GM10266 (cell line): ENCODE measurements around the gene ALDH1L2.
"Not testable (repeated sequence)": the region's sequence is repeated elsewhere in the genome, so short reads cannot be mapped to it uniquely, and the experiment has no call there.

Experiments used
- DNase-seq: peaks from one replicate; pipeline ENCODE4 v3.0.0; 2012; ENCODE audit errors: extremely low spot score
- CTCF ChIP-seq: IDR thresholded peaks from 2 replicates; pipeline ENCODE4 v1.5.1; 2012; ENCODE audit warnings: mild to moderate bottlenecking, low read depth; ENCODE audit not compliant: control insufficient read depth, insufficient read depth; ENCODE audit errors: missing control alignments

ALDH1L2 gene

GRCh38 chr12:105100207-105100985 is 16.1 kb upstream of the ALDH1L2 start:
- no peak for DNase-seq
- TF ChIP-seq CTCF = no peak

DNA sequence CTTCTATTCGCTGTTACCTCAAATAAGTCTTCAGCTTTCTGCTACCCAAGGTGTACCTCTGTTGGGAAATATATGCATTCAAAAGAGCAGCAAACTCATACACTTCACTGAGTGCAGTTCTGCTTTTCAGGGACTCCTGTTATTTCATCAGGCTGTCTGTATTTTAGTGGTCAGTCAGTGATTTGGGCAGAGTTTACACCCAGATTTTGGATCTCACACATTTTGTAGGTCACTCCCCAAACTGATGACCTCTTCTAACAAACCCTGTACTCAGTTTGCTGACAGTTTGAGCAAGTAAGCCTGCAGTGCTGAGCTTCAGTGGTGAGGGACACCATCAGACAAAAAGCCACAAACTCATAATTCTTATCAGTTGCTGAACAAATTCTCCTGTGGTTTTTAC is 15.1 kb upstream of the ALDH1L2 start:
- DNase-seq = no peak
- no peak for TF ChIP-seq CTCF

GRCh38 chr12:105095338-105095737 is 11.1 kb upstream of the ALDH1L2 start:
- not testable (repeated sequence) for DNase-seq

DNA sequence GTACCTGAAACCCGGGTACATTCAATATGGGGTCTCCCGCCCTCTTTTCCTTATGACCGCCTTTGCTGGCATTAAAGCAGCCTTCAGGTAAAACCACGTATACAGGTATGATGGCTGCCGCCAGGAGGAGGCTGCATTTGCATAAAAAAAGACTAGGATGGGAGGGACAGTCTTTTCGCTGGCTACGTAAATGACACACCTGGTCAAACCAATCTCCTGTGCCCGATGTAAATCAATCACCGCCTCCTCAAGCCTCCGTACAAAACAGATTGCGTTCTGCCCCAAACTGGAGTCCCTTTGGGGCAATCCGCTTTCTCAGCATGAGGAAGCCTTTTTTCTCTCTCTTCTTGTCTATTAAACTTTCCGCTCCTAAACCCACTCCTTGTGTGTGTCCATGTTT is 8.1 kb upstream of the ALDH1L2 start:
- DNase-seq = no peak
- TF ChIP-seq CTCF = no peak

DNA sequence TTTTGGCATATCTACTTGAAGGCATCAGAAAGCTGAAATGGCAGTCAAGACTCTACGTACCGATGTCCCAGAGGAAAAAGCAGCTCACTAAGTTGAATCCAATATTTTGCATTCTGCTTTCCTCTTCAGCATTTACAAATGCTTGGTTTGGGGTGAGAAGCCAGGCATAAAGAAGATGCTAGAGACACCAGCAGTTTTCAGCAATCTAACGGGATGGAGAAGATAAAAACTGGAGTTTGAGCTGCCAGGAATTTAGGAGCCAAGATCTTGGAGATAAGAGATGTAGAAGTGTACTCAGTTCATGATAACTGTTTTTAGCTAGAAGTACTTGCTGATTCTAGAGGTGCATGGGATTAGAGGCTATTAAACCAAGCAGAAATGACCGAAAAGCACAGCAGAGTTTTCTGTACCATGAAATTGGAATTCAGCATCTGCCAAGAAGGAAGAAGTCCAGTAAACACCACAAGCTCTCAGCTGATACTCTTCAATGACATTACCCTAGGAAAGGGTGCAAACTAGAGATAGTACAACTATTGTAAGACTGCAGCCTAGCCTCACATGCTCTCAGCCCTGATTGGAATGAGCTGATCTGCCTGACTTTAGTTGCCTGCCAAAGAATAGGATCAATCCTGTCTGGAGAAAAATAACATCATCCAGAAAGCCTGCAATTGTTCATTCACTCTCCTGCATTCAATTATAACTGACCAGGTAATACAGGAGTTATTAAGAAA is 7.4 kb upstream of the ALDH1L2 start:
- DNase-seq = no peak
- TF ChIP-seq CTCF = no peak

- no peak for DNase-seq
- no peak for TF ChIP-seq CTCF
Measured at GRCh38 chr12:105090361-105090760, 6.1 kb upstream of the ALDH1L2 start.

DNA sequence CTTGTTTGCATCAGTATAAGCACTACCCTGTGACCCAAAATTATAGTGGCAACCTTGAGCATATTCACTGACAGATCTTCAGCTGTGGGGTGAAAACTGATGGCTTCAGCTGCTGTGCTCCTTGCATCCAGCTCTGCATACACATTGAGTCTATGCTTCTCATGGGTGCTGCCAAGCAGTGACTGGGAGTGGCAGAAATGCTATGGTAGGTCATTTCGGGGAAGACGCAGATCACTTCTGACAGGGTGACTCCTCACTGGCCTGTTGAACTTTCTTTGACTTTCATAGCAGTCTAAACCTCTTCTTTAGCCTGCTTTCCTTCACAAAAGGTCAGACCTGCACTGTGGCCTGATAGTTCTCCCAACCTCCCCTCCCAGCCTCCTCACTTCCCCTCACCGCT is 5.6 kb upstream of the ALDH1L2 start:
- no peak for TF ChIP-seq CTCF
- DNase-seq = no peak
